Natural killer cell (primary cell): ENCODE measurements around the gene PLCB1. TPM values are rescaled to one million over a fixed set of nuclear protein-coding genes. Genes with fewer than 3 reads are reported as not detected.

Experiments
- ATAC-seq, 3 donors: fragments of 150-1000 bp in 2 of 3; fragments of 200-7000 bp in 1 of 3; cut with Tn5 transposase; 1 replicate in 1 of 3; 2 replicates in 2 of 3; pipeline ENCODE4 v1.10.0; 2021; ENCODE audit warnings: mild to moderate bottlenecking in 2 of 3, moderate library complexity in 2 of 3
- DNase-seq, 2 donors: peaks; one replicate each; pipeline versions ENCODE4 v3.0.0 to v3.0.0-alpha.2; 2013 to 2021; ENCODE audit warnings: mixed read lengths in 1 of 2
- H3K27ac ChIP-seq: one replicate; pipeline ENCODE4 v1.5.1; 2013; ENCODE audit warnings: mild to moderate bottlenecking, low read length
- H3K27me3 ChIP-seq: one replicate; pipeline ENCODE4 v1.6.1; 2013; ENCODE audit warnings: low read length; ENCODE audit not compliant: control insufficient read depth, insufficient read depth
- H3K36me3 ChIP-seq: one replicate; pipeline ENCODE4 v1.6.1; 2013; ENCODE audit warnings: low read length; ENCODE audit not compliant: control insufficient read depth, insufficient read depth
- H3K4me1 ChIP-seq: one replicate; pipeline ENCODE4 v1.6.1; 2013; ENCODE audit warnings: low read length; ENCODE audit not compliant: control insufficient read depth, insufficient read depth
- H3K4me3 ChIP-seq: one replicate; pipeline ENCODE4 v1.5.1; 2013; ENCODE audit warnings: low read length
- H3K9me3 ChIP-seq: one replicate; pipeline ENCODE4 v1.6.1; 2013; ENCODE audit warnings: low read length; ENCODE audit not compliant: control insufficient read depth, insufficient read depth
- H3K27ac Mint-ChIP-seq, 2 donors: one replicate each; pipeline ENCODE4 v1.8.0; 2022; ENCODE audit warnings: mild to moderate bottlenecking in 2 of 2, mixed read lengths in 2 of 2, moderate library complexity in 1 of 2
- H3K27me3 Mint-ChIP-seq, 2 donors: one replicate each; pipeline ENCODE4 v1.8.0; 2022; ENCODE audit warnings: low read depth in 2 of 2, mixed read lengths in 2 of 2
- H3K36me3 Mint-ChIP-seq: one replicate; pipeline ENCODE4 v1.8.0; 2022; ENCODE audit warnings: mixed read lengths
- H3K4me1 Mint-ChIP-seq, 2 donors: one replicate each; pipeline ENCODE4 v1.8.0; 2022; ENCODE audit warnings: mixed read lengths in 2 of 2
- H3K4me3 Mint-ChIP-seq: one replicate; pipeline ENCODE4 v1.8.0; 2022; ENCODE audit warnings: mild to moderate bottlenecking, moderate library complexity, mixed read lengths
- H3K9me3 Mint-ChIP-seq, 2 donors: one replicate each; pipeline ENCODE4 v1.8.0; 2022; ENCODE audit warnings: mixed read lengths in 2 of 2
- CTCF ChIP-seq: fragments of 200-600 bp; IDR thresholded peaks from one replicate; pipeline ENCODE4 v1.8.0; 2022; ENCODE audit warnings: antibody characterized with exemption
- WGBS: methylation state at CpG from one replicate; pipeline ENCODE4 v1.1.7; 2013; ENCODE audit warnings: missing lambda C conversion rate; ENCODE audit not compliant: insufficient coverage; 5-methylcytosine and 5-hydroxymethylcytosine counted together
- intact Hi-C: fragments of 100-400 bp; cut with micrococcal nuclease; formaldehyde crosslinking; loops from one replicate; pipeline ENCODE4 v1.14.2; 2022
- total RNA-seq, 4 donors: library from RNA; stranded (reverse); fragments of 120-200 nt in 1 of 4; gene quantifications; one replicate each; pipeline versions ENCODE4 v1.2.3 to v1.2.4, GENCODE V29; 2013 to 2022

PLCB1 gene
- total RNA-seq, 3 donors from 2014 or later (not counting 1 experiment from before 2014, with no cell fraction given) = 48.7 to 66.2 (median 57.7) TPM

- no peaks in the 10 kb centered on the region for H3K4me1 ChIP-seq
- no peak overlapping the region for H3K27ac ChIP-seq
- no peak overlapping the region for H3K4me3 ChIP-seq
- no peaks in the 10 kb centered on the region for H3K27me3 ChIP-seq
- TF ChIP-seq CTCF = no peak
- 95% methylated on average over 7 of the region's 7 CpGs for WGBS
- H3K9me3 ChIP-seq = no peaks in the 10 kb centered on the region
- DNase-seq = no peak
- Mint-ChIP-seq H3K4me1 (no peaks in the 10 kb centered on the region), H3K27me3 (no peaks in the 10 kb centered on the region), H3K9me3 (no peaks in the 10 kb centered on the region), H3K36me3 (no peaks in the 10 kb centered on the region), H3K27ac (no peak overlapping the region), H3K4me3 (no peak overlapping the region)
- no peaks in the 10 kb centered on the region for H3K36me3 ChIP-seq
- no peak for ATAC-seq
- intact Hi-C loops = no loop called here
These were observed 735.1 kb downstream of the PLCB1 start for GRCh38 chr20:8867038-8867740.

- H3K36me3 Mint-ChIP-seq = no peaks in the 10 kb centered on the region
- 96% methylated on average over 1 of the region's 1 CpG for WGBS
- no peaks in the 10 kb centered on the region for H3K9me3 Mint-ChIP-seq
- no peaks in the 10 kb centered on the region for H3K27me3 Mint-ChIP-seq
- no peak for TF ChIP-seq CTCF
- ATAC-seq = no peak
- Histone ChIP-seq H3K4me1 (no peaks in the 10 kb centered on the region), H3K36me3 (no peaks in the 10 kb centered on the region), H3K4me3 (no peak overlapping the region), H3K27me3 (no peaks in the 10 kb centered on the region), H3K9me3 (no peaks in the 10 kb centered on the region), H3K27ac (no peak overlapping the region)
- H3K27ac Mint-ChIP-seq = no peak overlapping the region
- intact Hi-C loops = no loop called here
- no peaks in the 10 kb centered on the region for H3K4me1 Mint-ChIP-seq
- DNase-seq = no peak
- no peak overlapping the region for H3K4me3 Mint-ChIP-seq
These were observed 738.6 kb downstream of the PLCB1 start for GRCh38 chr20:8870652-8871051.

GRCh38 chr20:8874437-8874836, 742.4 kb downstream of the PLCB1 start:
- ATAC-seq = no peak
- no peaks in the 10 kb centered on the region for H3K36me3 Mint-ChIP-seq
- intact Hi-C loops = no loop called here
- no peaks in the 10 kb centered on the region for H3K27me3 Mint-ChIP-seq
- no peak overlapping the region for H3K4me3 ChIP-seq
- no peak for DNase-seq
- no peaks in the 10 kb centered on the region for H3K9me3 ChIP-seq
- no peaks in the 10 kb centered on the region for H3K27me3 ChIP-seq
- H3K36me3 ChIP-seq = no peaks in the 10 kb centered on the region
- no peak overlapping the region for H3K27ac Mint-ChIP-seq
- H3K4me1 Mint-ChIP-seq = no peaks in the 10 kb centered on the region
- TF ChIP-seq CTCF = no peak
- H3K27ac ChIP-seq = no peak overlapping the region
- H3K4me3 Mint-ChIP-seq = no peak overlapping the region
- no CpG with 5 or more reads among the region's 1 CpG for WGBS
- no peaks in the 10 kb centered on the region for H3K9me3 Mint-ChIP-seq
- no peaks in the 10 kb centered on the region for H3K4me1 ChIP-seq

- no peaks in the 10 kb centered on the region for H3K27me3 ChIP-seq
- H3K4me1 ChIP-seq = no peaks in the 10 kb centered on the region
- H3K9me3 ChIP-seq = no peaks in the 10 kb centered on the region
- DNase-seq = no peak
- Mint-ChIP-seq H3K36me3 (no peaks in the 10 kb centered on the region), H3K9me3 (no peaks in the 10 kb centered on the region), H3K27me3 (no peaks in the 10 kb centered on the region), H3K4me3 (no peak overlapping the region), H3K27ac (no peak overlapping the region), H3K4me1 (no peaks in the 10 kb centered on the region)
- no peak for ATAC-seq
- H3K27ac ChIP-seq = no peak overlapping the region
- intact Hi-C loops = no loop called here
- H3K4me3 ChIP-seq = no peak overlapping the region
- no peak for TF ChIP-seq CTCF
- H3K36me3 ChIP-seq = no peaks in the 10 kb centered on the region
These were observed 743.5 kb downstream of the PLCB1 start for GRCh38 chr20:8875586-8875985.
